ENCODE data around the gene PTPN3.

PTPN3 gene

DNA sequence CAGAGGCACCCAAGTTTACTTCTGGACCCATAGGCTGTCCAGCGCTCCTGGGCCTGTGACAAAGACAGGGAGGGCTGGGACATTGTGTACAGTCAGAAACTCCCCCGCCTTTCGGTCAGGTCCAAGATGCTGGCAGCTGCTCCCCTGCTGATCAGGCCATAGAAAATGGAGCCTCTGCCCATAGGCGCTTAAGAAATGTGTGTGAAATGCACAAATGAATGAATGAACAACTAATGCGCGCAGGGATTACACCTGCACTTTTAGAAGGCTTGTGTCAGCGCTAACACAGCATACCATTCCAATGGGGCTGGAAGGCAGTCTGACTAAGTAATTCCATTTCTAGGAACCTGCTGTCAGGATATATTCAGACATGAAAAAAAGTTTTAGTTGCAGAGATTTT is 16.3 kb downstream of the PTPN3 start:
- H3K79me2 ChIP-seq (ENCODE audit: insufficient read depth, low read depth) = no peaks in the 10 kb centered on the region

GRCh38 chr9:109479822-109480221 is 18.3 kb downstream of the PTPN3 start:
- no peak overlapping the region for H2AFZ ChIP-seq (ENCODE audit: low read depth)
- no peak overlapping the region for H3K4me2 ChIP-seq
- H3K27ac ChIP-seq = no peak overlapping the region
- no peak for TF ChIP-seq CTCF (conservative IDR thresholded peaks at IDR 0.05; ENCODE audit: low read depth, low read length)
- H4K20me1 ChIP-seq (ENCODE audit: insufficient read depth) = no peaks in the 10 kb centered on the region
- H3K79me2 ChIP-seq (ENCODE audit: insufficient read depth, low read depth) = no peaks in the 10 kb centered on the region
- no peaks in the 10 kb centered on the region for H3K27me3 ChIP-seq (ENCODE audit: insufficient read depth, low read depth)
- no peak overlapping the region for H3K4me3 ChIP-seq (IDR thresholded peaks at IDR 0.05; ENCODE audit: insufficient read depth, low read depth, low read length)
- H3K36me3 ChIP-seq (ENCODE audit: insufficient read depth) = no peaks in the 10 kb centered on the region
- no peak overlapping the region for H3K9ac ChIP-seq
- H3K4me1 ChIP-seq (ENCODE audit: low read depth, poor library complexity, severe bottlenecking) = peaks cover 4% of the 10 kb centered on the region

More for the DNA sequence above, 16.3 kb downstream of the PTPN3 start:
- Histone ChIP-seq H3K36me3 (ENCODE audit: insufficient read depth) (no peaks in the 10 kb centered on the region), H3K4me3 (IDR thresholded peaks at IDR 0.05; ENCODE audit: insufficient read depth, low read depth, low read length) (no peak overlapping the region), H2AFZ (ENCODE audit: low read depth) (no peak overlapping the region), H3K4me1 (ENCODE audit: low read depth, poor library complexity, severe bottlenecking) (peaks cover 4% of the 10 kb centered on the region), H3K4me2 (no peak overlapping the region), H3K9ac (no peak overlapping the region), H3K27me3 (ENCODE audit: insufficient read depth, low read depth) (no peaks in the 10 kb centered on the region), H3K27ac (no peak overlapping the region), H4K20me1 (ENCODE audit: insufficient read depth) (no peaks in the 10 kb centered on the region)
- no peak for TF ChIP-seq CTCF (conservative IDR thresholded peaks at IDR 0.05; ENCODE audit: low read depth, low read length)

- Histone ChIP-seq H3K27ac (no peak overlapping the region), H3K36me3 (ENCODE audit: insufficient read depth) (no peaks in the 10 kb centered on the region), H3K27me3 (ENCODE audit: insufficient read depth, low read depth) (no peaks in the 10 kb centered on the region), H3K4me1 (ENCODE audit: low read depth, poor library complexity, severe bottlenecking) (peaks cover 4% of the 10 kb centered on the region), H4K20me1 (ENCODE audit: insufficient read depth) (no peaks in the 10 kb centered on the region), H3K79me2 (ENCODE audit: insufficient read depth, low read depth) (no peaks in the 10 kb centered on the region), H3K4me3 (IDR thresholded peaks at IDR 0.05; ENCODE audit: insufficient read depth, low read depth, low read length) (no peak overlapping the region), H3K9ac (no peak overlapping the region), H2AFZ (ENCODE audit: low read depth) (no peak overlapping the region), H3K4me2 (no peak overlapping the region)
- TF ChIP-seq CTCF (conservative IDR thresholded peaks at IDR 0.05; ENCODE audit: low read depth, low read length) = no peak
Observed at GRCh38 chr9:109478665-109479380, 19.3 kb downstream of the PTPN3 start.

DNA sequence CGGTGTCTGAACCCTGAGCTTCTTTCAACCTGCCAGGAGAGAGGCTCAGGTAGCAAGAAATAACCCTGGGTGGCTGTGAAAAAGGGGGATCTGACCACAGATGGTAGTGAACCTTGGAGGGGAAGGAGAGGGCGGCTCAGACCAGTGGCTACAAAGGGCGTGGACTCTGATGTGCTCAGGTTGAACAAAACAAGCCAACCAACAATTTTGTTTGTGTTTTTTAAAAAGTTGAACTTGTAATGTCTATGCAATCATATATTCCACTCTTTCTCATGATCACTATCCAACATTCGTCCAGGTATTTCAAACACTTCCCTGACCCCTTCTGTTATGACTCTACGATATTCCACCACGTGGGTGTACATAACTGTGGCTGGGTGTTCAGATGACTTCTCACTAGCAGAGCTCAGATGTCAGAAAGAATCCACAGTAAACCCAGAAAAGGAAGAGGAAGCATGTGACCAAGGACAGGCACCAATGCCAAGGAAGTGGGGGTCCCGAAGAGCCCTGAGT is 20.0 kb downstream of the PTPN3 start:
- H3K4me3 ChIP-seq (IDR thresholded peaks at IDR 0.05; ENCODE audit: insufficient read depth, low read depth, low read length) = no peak overlapping the region
- peaks cover 4% of the 10 kb centered on the region for H3K4me1 ChIP-seq (ENCODE audit: low read depth, poor library complexity, severe bottlenecking)
- H3K79me2 ChIP-seq (ENCODE audit: insufficient read depth, low read depth) = no peaks in the 10 kb centered on the region
- H3K27ac ChIP-seq = no peak overlapping the region
- H3K9ac ChIP-seq = no peak overlapping the region
- H3K4me2 ChIP-seq = no peak overlapping the region
- TF ChIP-seq CTCF (conservative IDR thresholded peaks at IDR 0.05; ENCODE audit: low read depth, low read length) = no peak
- H4K20me1 ChIP-seq (ENCODE audit: insufficient read depth) = no peaks in the 10 kb centered on the region
- no peaks in the 10 kb centered on the region for H3K36me3 ChIP-seq (ENCODE audit: insufficient read depth)
- H3K27me3 ChIP-seq (ENCODE audit: insufficient read depth, low read depth) = no peaks in the 10 kb centered on the region
- no peak overlapping the region for H2AFZ ChIP-seq (ENCODE audit: low read depth)
